GM21786 (cell line): ENCODE measurements around the gene HBG1.

Experiments
- ATAC-seq: cut with Tn5 transposase; IDR thresholded peaks from one replicate; pipeline ENCODE4 v1.9.1; 2021; ENCODE audit not compliant: unreplicated experiment

The HBG1 gene

GRCh38 chr11:5247472-5248192 lies 2.0 kb downstream of the HBG1 start:
- ATAC-seq: no peak

GRCh38 chr11:5246772-5247471 lies 2.7 kb downstream of the HBG1 start:
- ATAC-seq: no peak

GRCh38 chr11:5245155-5245554 lies 4.5 kb downstream of the HBG1 start:
- no peak for ATAC-seq

GRCh38 chr11:5243816-5244180 lies 5.9 kb downstream of the HBG1 start:
- ATAC-seq: no peak

GRCh38 chr11:5242933-5243815 lies 6.5 kb downstream of the HBG1 start:
- ATAC-seq: no peak

- ATAC-seq: no peak
These were observed 7.4 kb downstream of the HBG1 start for GRCh38 chr11:5242208-5242607.

GRCh38 chr11:5241458-5241857 lies 8.2 kb downstream of the HBG1 start:
- no peak for ATAC-seq

- no peak for ATAC-seq
These were observed 9.2 kb downstream of the HBG1 start for GRCh38 chr11:5240458-5240857.

GRCh38 chr11:5240056-5240455 lies 9.6 kb downstream of the HBG1 start:
- ATAC-seq: no peak

- no peak for ATAC-seq
These were observed 10.6 kb downstream of the HBG1 start for GRCh38 chr11:5239046-5239445.

GRCh38 chr11:5238486-5238885 lies 11.2 kb downstream of the HBG1 start:
- no peak for ATAC-seq

GRCh38 chr11:5237420-5237819 lies 12.2 kb downstream of the HBG1 start:
- no peak for ATAC-seq

- ATAC-seq: no peak
These were observed 14.1 kb downstream of the HBG1 start for GRCh38 chr11:5235364-5236095.

GRCh38 chr11:5234381-5234834 lies 15.2 kb downstream of the HBG1 start, which contains the start of gene HBD:
Gene HBD, minus strand, starts transcription at chr11:5234483. Its CDS starts 50 bp downstream, at chr11:5234433.
- ATAC-seq: peak; percentile 67

- ATAC-seq: no peak
These were observed 16.4 kb downstream of the HBG1 start for GRCh38 chr11:5233307-5233706.

GRCh38 chr11:5232821-5233220 lies 16.8 kb downstream of the HBG1 start:
- ATAC-seq: no peak

GRCh38 chr11:5232176-5232575 lies 17.5 kb downstream of the HBG1 start:
- ATAC-seq: no peak

GRCh38 chr11:5231111-5231510 lies 18.5 kb downstream of the HBG1 start:
- ATAC-seq: no peak

GRCh38 chr11:5230266-5230665 lies 19.4 kb downstream of the HBG1 start:
- ATAC-seq: no peak

- ATAC-seq: no peak
These were observed 19.9 kb downstream of the HBG1 start for GRCh38 chr11:5229796-5230195.

GRCh38 chr11:5229356-5229755 lies 20.3 kb downstream of the HBG1 start:
- ATAC-seq: no peak
